CMK (cell line): Measurements from ENCODE around the gene PDHX.
A peak's percentile ranks its signal among the peaks of the same experiment; 100 is the strongest.
"Not testable (repeated sequence)": the region's sequence is repeated elsewhere in the genome, so short reads cannot be mapped to it uniquely, and the experiment has no call there.

ENCODE experiments used
- DNase-seq: peaks from one replicate; pipeline ENCODE4 v3.0.0-alpha.2; 2010; ENCODE audit warnings: low read depth

PDHX gene

DNA sequence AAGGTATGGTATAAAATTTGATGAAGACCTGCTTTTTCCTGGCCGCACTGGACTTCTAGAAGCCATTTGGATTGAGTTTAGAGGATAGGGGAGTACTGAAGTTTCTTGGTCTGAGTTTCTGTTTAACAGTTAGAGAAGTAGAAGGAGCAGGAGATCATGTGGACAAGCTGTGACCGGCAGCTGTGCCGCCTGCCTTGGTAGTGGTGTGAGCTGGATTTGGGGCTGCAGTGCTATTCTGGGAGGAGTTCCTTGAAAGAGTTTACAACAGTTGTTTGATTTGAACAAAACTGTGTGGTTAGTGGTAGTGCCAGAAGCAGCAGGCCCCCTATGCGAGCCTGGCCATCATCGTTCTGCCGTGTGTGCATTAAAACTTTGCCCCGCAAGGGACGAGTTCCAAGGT is 105.2 kb downstream of the PDHX start:
- DNase-seq: no peak

DNA sequence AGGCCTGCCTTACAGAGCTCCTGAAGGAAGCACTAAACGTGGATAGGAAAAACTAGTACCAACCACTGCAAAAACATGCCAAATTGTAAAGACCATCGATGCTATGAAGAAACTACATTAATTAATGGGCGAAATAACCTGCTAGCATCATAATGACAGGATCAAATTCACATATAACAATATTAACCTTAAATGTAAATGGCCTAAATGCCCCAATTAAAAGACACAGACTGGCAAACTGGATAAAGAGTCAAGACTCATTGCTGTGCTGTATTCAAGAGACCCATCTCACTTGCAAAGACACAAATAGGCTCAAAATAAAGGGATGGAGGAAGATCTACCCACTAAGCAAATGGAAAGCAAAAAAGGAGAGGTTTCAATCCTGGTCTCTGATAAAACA is 107.5 kb downstream of the PDHX start:
- DNase-seq: not testable (repeated sequence)

DNA sequence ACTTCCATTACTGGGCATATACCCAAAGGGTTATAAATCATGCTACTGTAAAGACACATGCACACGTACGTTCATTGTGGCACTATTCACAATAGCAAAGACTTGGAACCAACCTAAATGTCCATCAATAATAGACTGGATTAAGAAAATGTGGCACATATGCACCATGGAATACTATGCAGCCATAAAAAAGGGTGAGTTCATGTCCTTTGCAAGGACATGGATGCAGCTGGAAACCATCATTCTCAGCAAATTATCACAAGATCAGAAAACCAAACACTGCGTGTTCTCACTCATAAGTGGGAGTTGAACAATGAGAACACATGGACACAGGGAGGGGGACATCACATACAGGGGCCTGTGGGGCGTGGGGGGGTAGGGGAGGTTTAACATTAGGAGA is 111.6 kb downstream of the PDHX start:
- DNase-seq: not testable (repeated sequence)

DNA sequence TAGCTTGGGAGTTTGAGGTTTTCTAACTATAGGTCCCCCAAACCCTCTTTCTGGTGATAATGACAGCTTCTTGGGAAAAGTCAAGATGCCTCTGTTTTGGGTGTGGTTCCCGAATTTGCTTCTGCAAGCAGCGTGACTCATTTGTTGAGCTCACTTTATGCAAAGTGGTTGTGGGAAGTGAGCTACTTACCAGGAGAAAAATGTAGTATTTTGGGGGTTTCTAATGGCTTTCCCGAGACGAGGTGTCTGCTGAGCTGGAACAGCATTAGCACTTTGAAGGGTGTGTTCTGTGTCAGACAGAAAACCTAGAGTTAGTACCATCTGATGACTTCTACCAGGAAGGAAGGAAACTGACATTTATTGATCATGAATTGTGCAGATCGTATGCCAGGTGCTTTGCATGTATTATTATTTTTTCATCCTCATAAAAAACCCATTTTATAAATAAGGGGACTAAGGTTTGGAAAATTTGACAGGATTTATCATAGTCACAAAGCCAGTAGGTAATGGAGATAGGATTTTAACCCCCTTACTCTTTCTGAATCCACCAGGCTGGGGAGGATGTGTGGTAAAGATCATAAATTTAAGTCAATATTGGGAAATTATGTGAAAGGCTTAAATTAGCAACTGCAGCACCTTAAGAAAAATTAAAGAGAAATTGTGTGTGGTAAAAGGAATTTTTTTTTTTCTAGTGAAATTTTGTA is 113.7 kb downstream of the PDHX start:
- DNase-seq: no peak

DNA sequence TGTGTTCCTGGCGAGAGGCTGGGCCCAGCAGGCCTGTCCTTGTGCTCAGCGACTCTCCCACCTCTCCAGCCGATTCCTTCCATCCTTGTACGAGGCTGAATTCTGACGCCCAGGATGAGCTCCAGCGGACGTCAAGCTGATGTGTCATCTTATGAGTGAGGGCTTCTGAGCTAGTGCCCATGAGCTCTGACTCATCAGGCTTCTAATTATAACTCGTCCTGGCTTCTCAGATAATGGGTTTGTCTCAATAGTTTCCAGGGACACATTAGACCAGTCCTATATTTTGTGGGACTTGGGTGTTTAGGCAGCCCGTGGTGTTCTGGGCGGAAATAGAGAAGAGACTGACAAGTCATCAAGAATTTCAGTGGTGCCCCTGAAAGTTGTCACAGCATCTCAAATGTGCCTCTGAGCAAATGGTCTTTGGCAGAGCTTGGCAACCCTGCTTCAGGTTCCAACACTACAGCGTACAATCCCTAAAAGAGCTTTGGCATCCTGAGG is 114.3 kb downstream of the PDHX start:
- no peak for DNase-seq

DNA sequence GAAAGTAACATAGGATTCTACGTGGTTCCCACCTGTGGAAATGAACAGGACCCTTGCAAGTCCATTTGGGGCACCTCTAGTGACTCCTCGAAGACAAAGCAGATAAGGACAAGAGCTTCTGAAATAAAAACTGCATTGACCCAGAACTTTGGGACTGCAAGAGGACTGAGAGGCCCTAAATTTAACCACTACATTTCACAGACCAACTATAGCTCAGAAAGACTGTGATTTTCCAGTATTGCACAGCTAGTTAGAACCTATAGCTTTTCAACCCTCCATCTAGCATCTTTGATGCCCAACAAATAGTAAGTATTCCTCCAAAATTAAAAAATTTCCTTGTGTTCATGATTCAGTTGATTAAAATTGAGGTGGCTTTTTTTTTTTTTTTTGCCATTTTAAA is 114.9 kb downstream of the PDHX start:
- no peak for DNase-seq

DNA sequence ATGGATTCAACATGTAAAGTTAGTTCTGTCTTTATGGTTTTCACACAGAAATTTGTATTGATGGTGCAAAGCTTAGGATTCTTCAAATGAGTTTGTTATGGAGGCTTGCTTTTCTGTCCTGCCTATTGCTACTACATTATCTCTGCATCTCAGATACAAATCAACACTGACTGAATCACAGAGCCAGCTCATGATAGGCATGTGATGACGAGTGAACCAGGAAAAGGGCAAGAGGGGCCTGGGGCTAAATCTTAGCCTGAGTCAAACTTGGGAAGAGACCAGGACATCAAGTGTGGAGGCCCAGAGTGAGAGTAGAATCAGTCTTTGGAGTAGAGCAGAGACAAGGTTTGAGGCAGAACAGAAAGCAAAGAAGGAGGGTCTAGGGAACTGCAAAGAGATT is 115.4 kb downstream of the PDHX start:
- DNase-seq: no peak

DNA sequence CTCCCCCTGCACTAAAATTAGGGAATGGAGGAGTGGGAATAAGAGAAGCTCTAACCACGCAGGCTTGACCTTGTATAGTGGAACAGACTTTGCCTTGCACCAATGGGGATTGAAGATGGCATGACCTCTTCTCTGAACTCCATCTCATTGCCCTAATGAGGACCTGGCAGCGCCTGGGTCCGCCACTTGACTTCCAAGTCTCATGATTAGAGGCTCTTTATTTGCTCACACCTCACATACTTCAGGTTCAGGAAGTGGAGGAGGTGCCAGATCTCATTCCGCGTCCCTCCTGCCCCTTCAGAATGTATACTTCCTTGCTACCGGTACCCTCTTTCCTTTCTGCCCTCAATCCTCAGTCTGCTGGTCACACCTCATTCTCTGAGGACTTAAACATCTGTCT is 116.6 kb downstream of the PDHX start:
- no peak for DNase-seq

DNA sequence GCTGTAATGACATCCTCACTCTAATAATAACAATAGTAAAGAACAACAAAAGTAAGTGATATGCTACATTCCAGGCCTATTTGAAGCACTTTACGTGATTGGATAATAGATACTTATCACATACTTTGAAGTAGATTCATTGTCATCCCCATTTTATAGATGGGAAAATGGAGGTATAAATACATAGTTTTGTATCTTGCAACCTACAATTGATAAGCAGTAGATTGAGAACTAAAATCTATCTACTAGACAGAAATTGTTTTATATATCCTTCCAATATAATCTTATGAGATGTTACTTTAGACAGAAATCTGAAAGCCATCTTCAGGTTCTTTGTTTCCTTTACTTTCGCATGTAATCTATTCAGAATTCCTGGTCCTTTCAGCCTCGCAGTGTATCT is 118.0 kb downstream of the PDHX start:
- DNase-seq: no peak

DNA sequence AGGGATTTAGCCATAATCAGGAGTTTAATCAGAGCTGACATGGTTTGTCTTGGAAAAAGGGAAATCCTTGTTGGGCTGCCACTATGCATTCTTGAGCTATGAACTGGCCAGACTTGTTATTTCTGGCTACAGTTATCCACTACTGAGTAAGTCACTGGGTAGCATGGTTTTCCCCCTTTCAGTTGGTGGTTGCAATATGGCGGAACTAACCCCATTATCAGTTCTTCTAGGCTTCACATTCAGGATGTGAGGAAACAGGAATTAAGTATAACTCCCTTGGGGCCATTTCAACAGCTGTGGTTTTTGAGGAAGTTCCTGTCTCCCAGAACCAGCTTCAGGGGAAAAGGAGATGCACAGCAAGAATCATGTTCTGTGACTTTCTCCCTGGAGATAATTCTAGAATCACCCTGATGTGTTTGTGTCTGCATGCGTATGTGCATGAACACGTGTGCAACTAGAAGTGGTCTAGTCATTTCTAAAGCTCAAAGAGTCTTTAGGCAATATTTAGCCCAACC is 119.5 kb downstream of the PDHX start:
- no peak for DNase-seq

DNA sequence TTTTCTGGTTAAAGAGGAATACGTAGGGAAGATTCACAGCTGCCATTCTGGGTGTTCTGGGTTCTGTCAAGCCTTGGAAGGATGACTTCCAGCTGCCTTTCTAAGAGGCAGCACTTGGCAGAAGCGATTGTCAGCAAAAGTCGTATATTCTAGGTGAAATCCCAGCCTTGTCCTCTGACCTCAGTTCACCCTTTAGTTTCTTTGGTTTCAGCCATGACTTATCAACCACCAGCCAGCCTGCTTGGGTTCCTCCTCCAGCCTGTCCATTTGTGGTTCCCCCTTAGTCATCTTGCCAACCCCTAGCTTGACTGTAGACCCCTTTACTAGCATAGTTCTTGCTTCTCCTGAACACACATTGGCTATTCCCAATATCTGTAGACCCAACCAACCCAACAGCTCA is 120.2 kb downstream of the PDHX start:
- DNase-seq: no peak

DNA sequence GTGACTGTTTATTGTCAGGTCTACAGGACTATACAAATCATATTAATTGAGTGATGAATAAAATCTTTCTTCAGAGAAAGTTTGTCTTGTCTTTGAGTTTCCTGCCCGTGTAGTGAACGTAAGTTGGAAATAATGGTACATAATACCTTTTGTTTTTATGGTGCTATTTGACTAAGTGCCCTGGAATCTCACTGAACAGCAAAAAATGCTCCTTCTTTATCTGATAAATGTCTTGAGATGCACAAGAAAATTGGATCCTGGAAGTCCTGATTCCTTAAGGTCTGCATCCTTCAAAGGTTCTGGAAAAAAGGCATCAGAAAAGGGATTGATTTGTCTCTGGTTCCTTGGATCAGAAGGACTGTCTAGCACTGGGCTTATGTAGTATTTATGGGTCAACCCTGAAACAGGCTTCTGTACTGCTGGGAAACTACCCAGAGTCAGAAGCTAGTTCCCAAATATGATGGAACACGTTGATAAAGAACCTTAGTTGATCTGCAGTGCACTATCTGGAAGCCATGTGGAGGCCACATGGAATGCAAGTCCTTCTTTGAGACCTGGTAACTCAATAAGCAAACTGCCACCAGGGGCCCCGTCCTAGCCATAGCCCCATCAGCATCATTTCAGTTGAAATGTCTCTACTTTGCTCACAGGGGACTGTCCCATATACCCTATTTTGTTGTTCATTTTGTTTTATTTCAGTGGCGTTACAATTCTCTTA is 122.0 kb downstream of the PDHX start:
- DNase-seq: no peak

DNA sequence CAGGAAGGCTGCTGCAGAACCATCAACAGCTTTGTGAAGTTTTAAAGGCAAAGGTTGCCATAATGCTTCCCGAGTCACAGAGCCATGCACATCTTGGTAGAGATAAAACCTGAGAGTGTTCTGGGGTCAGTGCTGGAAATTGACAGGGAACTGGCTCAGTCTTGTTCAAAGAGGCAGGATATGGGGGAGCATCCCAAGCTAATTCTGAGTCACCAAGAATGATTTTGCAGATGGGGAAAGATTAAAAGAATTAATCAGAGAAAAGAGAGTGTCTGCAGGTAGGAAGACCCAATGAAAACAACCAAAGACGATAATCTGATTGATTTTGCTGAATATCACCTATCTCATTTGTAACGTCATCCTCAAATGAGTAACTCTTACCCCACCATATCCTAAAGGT is 122.7 kb downstream of the PDHX start:
- no peak for DNase-seq

DNA sequence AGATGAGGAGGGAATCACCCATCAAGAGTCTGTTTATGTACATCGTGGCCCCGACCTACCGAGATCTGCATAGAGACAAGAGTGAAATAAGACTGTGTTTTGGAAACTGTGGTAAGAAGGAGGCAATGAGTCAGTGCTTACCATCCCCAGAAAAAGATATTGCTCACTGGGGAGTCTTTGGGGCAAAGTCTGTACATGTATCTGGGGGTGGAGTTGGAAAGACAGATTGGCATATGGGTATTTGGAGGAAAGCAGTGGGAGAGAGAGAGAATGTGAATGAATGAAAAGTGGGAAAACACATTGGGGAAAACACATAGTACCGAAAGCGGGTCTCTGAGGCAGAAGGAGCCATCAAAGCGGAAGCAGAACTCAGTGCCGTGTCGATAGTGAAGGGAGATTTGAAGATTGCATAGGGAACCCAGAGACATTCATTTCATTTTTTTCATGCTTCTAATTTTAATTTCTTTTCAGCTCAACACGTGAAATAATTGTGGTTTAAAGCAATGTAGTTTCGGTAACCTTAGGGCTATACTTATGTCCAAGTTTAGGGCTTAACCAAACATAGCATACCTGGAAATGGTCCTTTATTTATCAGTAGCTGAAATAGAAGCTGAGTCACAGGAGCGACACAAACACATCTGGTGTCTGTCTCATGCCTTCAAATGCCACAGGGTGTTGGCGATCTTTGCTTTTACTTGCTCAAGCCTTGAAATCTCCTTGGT is 124.0 kb downstream of the PDHX start:
- DNase-seq: no peak

DNA sequence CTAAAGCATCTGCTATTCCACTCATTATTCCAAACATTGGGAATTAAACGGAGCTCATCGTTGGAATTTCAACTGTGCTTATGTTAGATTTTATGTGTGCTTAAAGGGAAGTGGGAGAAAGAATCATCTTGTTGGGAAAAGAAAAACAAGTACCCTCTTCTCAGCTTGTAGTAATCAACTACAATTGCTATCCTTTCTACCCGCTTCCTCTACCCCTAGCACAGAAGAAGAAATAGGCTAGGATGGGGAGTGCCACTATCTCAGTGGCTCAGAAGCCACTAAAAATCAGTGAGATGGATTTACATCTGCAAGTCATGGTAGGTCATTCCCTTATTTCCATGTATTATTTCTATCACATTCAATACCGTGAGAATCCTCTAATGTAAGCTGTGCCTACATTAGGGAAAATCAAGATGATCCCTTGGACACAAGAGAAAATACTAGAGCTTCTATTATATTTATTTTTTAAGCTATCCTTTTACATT is 124.7 kb downstream of the PDHX start:
- no peak for DNase-seq

DNA sequence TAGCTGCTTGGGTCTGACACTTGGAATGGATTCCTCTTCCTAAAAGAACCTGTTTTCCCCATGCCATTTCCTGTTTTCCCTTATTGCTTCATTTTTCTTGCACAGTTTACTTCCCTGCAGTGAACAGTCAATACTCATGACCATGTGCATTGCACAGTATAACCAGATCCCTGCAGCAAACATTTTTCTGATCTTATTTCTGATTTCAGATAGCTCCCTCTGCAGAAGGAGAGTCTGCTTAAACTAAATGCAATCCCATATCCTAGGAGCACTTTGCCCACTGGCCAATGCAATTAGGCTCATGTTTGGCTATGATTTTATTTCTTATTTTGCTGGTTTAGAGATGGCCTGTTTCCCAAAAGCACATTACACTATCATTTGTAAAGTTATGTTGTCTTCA is 125.8 kb downstream of the PDHX start:
- DNase-seq: no peak

DNA sequence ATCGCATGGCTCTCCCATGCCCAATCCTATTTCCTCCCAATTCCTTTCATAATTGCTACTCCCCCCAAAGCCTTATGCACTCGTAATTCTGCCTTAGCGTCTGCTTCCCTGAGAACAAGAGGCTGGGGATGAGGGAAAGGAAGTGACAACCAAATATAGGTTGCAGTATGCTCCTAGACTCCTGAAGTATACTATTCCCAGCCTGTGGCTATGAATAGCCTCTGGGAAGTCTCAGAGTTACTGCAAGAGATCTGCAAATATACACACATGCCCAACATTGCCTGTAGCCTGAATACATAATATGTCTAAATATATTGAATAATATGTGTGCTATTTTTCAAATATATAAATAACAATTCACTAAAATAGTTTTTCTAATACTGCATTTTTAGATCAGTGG is 126.5 kb downstream of the PDHX start:
- no peak for DNase-seq

DNA sequence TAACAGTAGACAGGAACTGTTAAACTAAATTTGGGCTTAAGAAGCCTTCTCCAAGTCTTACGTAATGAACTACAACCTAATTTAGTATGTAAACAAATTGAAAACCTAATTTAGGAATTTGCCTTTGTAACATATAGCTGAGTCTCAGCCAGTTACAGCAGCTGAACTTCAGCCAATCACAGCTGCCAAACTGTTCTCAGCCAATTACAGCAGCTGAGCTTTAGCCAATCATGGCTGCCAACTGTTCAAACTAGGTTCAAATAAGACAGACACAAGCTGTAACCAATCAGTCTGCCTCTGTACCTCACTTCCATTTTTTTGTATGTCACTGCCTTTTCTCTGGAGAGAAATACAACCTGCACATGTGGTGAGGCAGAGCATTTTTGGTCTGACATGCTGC is 127.5 kb downstream of the PDHX start:
- DNase-seq: no peak

DNA sequence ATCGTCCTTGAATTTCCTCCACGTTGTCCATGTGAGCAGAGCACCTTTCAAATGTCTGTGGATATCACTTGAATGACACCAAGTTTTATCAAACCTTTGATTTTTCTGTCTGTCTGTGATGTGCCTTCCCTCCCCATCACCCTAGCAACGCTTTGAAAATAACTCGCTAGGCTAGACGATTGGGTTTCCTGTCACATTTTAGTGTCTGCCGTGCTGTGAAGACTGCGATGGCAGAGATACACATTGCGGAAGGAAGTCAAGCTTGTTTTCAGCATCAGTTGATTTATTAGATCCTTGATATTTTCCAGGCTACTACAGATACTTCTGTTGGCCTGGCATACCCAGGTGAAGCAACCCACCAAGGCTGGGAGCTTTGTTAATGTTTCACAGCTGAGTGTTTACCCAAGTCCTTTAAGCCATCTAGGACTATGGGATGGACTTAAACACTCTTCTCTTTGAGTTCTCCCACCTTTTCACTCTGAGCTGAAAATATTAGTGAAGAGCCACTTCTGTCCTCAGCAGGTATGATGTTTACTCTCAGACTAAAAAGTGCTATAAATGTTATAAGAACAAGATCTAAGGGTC is 128.9 kb downstream of the PDHX start:
- DNase-seq: peak; percentile 58
